ENCODE measurements around the gene HYPK. TPM values are rescaled to one million over a fixed set of nuclear protein-coding genes. Genes with fewer than 3 reads are reported as not detected.

The HYPK gene
- total RNA-seq, 5 donors from 2014 or later (not counting 1 experiment from before 2014, with no cell fraction given) = 19.2 to 23.6 (median 21.8) TPM

- Mint-ChIP-seq H3K4me1 (peaks cover 47 to 56% (median 55%) of the 10 kb centered on the region in 3 donors), H3K36me3 (peaks cover 39% of the 10 kb centered on the region), H3K9me3 (no peaks in the 10 kb centered on the region), H3K27me3 (no peaks in the 10 kb centered on the region), H3K4me3 (peak overlapping the region; percentile 89 to 95 (median 93)), H3K27ac (peak overlapping the region; percentile 95 to 97)
- no peak for ATAC-seq (replicated peaks in 1 of 4)
- ChIA-PET POLR2A (interaction anchor here in 1 of 2 donors (1.0 kb wide), 1 partner anchor 31 kb away, joined by 4 read pairs; the partner anchor contains the start of gene MFAP1), CTCF (no interaction called here)
- H3K27ac ChIP-seq (ENCODE audit: low read length) = peak overlapping the region; percentile 94
- DNase-seq = no peak
- peaks cover 5 to 45% of the 10 kb centered on the region in 2 donors for H3K36me3 ChIP-seq (ENCODE audit: control insufficient read depth in 2 of 2, extremely low read depth in 1 of 2, insufficient read depth in 1 of 2, low read length in 1 of 2)
- H3K4me1 ChIP-seq (ENCODE audit: control insufficient read depth in 1 of 2, extremely low read depth in 1 of 2, insufficient read depth in 2 of 2, low read length in 2 of 2) = peaks cover 19 to 35% of the 10 kb centered on the region in 2 experiments
- H3K27me3 ChIP-seq (replicated peaks in 1 of 2; ENCODE audit: control insufficient read depth in 2 of 2, extremely low read depth in 1 of 2, insufficient read depth in 2 of 2, low read length in 1 of 2) = no peaks in the 10 kb centered on the region
- 94% methylated on average over 7 of the region's 10 CpGs for WGBS (ENCODE audit: insufficient coverage)
- peak overlapping the region; percentile 93 to 99 for H3K4me3 ChIP-seq (ENCODE audit: control insufficient read depth in 1 of 2, extremely low read depth in 1 of 2, low read length in 1 of 2)
- H3K9me3 ChIP-seq = no peaks in the 10 kb centered on the region
Observed at GRCh38 chr15:43793647-43794046, 6.8 kb upstream of the HYPK start.

DNA sequence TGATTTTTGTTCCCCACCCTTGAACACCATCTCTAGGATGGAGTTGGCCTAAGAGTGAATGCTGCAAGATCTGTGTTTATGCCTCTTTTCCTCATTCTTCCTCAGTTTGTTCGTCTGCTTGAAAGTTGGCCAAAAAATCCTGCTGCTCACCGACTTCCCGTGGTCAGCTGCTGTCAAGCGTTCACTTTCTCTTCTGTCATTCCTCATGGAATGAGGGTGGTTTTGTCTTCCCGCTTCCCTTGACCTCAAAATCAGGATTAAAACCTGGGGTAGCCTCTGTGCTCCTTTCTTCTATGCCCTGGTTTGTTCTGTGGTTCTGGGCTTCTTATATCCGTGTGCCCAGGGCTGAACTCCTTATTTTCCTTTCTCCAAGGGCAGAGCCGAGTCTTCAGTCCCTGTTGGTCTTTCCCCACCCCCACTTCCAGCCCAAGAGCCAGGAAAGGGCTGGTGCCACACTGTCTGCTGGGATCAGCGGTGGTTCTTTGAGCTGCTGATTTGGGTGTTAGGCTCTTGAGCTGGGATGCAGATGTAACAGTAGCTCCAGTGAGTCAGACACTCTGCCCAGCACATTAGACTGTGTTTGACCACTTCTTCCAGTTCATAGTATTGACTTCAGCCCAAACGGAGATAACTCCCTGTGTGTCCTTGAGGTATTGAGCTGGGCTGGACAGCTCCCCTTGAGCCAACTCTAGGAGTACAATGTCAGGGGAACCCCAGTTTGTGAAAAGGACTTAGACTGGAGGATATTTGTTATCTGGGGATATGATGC lies 5.9 kb upstream of the HYPK start:
- Mint-ChIP-seq H3K4me1 (peaks cover 52 to 62% (median 59%) of the 10 kb centered on the region in 3 donors), H3K36me3 (peaks cover 46% of the 10 kb centered on the region), H3K27me3 (no peaks in the 10 kb centered on the region), H3K4me3 (peak overlapping the region; percentile 89 to 95 (median 93)), H3K27ac (peak overlapping the region; percentile 95 to 97), H3K9me3 (no peaks in the 10 kb centered on the region)
- Histone ChIP-seq H3K27me3 (replicated peaks in 1 of 2; ENCODE audit: control insufficient read depth in 2 of 2, extremely low read depth in 1 of 2, insufficient read depth in 2 of 2, low read length in 1 of 2) (no peaks in the 10 kb centered on the region), H3K4me1 (ENCODE audit: control insufficient read depth in 1 of 2, extremely low read depth in 1 of 2, insufficient read depth in 2 of 2, low read length in 2 of 2) (peaks cover 19 to 38% of the 10 kb centered on the region in 2 experiments), H3K9me3 (no peaks in the 10 kb centered on the region), H3K27ac (ENCODE audit: low read length) (no peak overlapping the region), H3K4me3 (ENCODE audit: control insufficient read depth in 1 of 2, extremely low read depth in 1 of 2, low read length in 1 of 2) (no peak overlapping the region), H3K36me3 (ENCODE audit: control insufficient read depth in 2 of 2, extremely low read depth in 1 of 2, insufficient read depth in 1 of 2, low read length in 1 of 2) (peaks cover 5 to 53% of the 10 kb centered on the region in 2 donors)
- CTCF ChIA-PET = no interaction called here
- WGBS (ENCODE audit: insufficient coverage) = 100% methylated on average over 3 of the region's 9 CpGs
- DNase-seq (no peak), ATAC-seq (replicated peaks in 1 of 4) (no peak)
- POLR2A ChIA-PET = interaction anchor here (1.0 to 1.1 kb wide), 2 partner anchors 28 to 42 kb away, joined by 3 to 4 read pairs; no protein-coding TSS in a partner anchor

DNA sequence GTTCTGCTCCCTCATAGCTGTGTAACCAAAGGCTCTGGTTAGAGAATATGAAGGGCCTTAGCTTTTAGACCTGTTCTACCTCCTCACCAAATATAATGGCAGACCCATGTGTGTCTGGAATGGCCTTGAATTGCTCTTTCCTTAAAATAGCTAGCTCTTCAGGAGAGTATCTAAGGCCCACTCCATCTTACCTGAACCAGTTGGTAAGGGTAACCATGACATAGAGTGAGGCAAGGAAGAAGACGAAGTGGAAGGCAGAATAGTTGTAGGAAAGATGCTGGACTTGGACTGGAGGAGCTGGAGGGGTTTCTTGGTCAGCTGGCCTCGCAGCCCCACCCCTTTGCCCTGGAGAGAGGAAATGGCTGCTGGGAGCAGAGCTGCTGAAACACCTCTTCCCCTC lies 5.2 kb upstream of the HYPK start:
- H3K27ac Mint-ChIP-seq = peak overlapping the region; percentile 12 to 66
- Histone ChIP-seq H3K9me3 (no peaks in the 10 kb centered on the region), H3K4me1 (ENCODE audit: control insufficient read depth in 1 of 2, extremely low read depth in 1 of 2, insufficient read depth in 2 of 2, low read length in 2 of 2) (peaks cover 22 to 45% of the 10 kb centered on the region in 2 experiments), H3K36me3 (ENCODE audit: control insufficient read depth in 2 of 2, extremely low read depth in 1 of 2, insufficient read depth in 1 of 2, low read length in 1 of 2) (peaks cover 5 to 57% of the 10 kb centered on the region in 2 donors), H3K27me3 (replicated peaks in 1 of 2; ENCODE audit: control insufficient read depth in 2 of 2, extremely low read depth in 1 of 2, insufficient read depth in 2 of 2, low read length in 1 of 2) (no peaks in the 10 kb centered on the region), H3K4me3 (ENCODE audit: control insufficient read depth in 1 of 2, extremely low read depth in 1 of 2, low read length in 1 of 2) (no peak overlapping the region), H3K27ac (ENCODE audit: low read length) (no peak overlapping the region)
- H3K4me3 Mint-ChIP-seq = no peak overlapping the region
- H3K27me3 Mint-ChIP-seq = no peaks in the 10 kb centered on the region
- ChIA-PET CTCF (interaction anchor here in 1 of 2 donors (0.6 to 0.8 kb wide), 2 partner anchors 30 to 982 kb away, joined by 3 to 4 read pairs; no protein-coding TSS in a partner anchor), POLR2A (interaction anchor here (0.6 to 1.1 kb wide), 3 partner anchors 18 to 43 kb away, joined by 3 to 4 read pairs (median 3); no protein-coding TSS in a partner anchor)
- H3K36me3 Mint-ChIP-seq = peaks cover 51% of the 10 kb centered on the region
- H3K9me3 Mint-ChIP-seq = no peaks in the 10 kb centered on the region
- WGBS (ENCODE audit: insufficient coverage) = no CpG with 5 or more reads among the region's 2 CpGs
- no peak for DNase-seq
- ATAC-seq (replicated peaks in 1 of 4) = no peak
- H3K4me1 Mint-ChIP-seq = peaks cover 58 to 69% (median 67%) of the 10 kb centered on the region in 3 donors

GRCh38 chr15:43795997-43796396 lies 4.4 kb upstream of the HYPK start:
- ChIA-PET CTCF (interaction anchor here (0.6 to 1.3 kb wide), 4 partner anchors 10 to 736 kb away, joined by 3 to 4 read pairs (median 3); partner anchors contain the start of gene MFAP1 (in 1 of the 2)), POLR2A (interaction anchor here (0.5 to 0.6 kb wide), 3 partner anchors 17 to 1656 kb away, joined by 3 to 5 read pairs (median 3); no protein-coding TSS in a partner anchor)
- H3K27me3 ChIP-seq (replicated peaks in 1 of 2; ENCODE audit: control insufficient read depth in 2 of 2, extremely low read depth in 1 of 2, insufficient read depth in 2 of 2, low read length in 1 of 2) = no peaks in the 10 kb centered on the region
- H3K27ac Mint-ChIP-seq = peak overlapping the region in 1 of 2 donors; percentile 8
- H3K36me3 ChIP-seq (ENCODE audit: control insufficient read depth in 2 of 2, extremely low read depth in 1 of 2, insufficient read depth in 1 of 2, low read length in 1 of 2) = peaks cover 5 to 57% of the 10 kb centered on the region in 2 donors
- H3K4me1 Mint-ChIP-seq = peaks cover 66 to 76% (median 74%) of the 10 kb centered on the region in 3 donors
- H3K9me3 ChIP-seq = no peaks in the 10 kb centered on the region
- H3K27ac ChIP-seq (ENCODE audit: low read length) = no peak overlapping the region
- DNase-seq = no peak
- H3K27me3 Mint-ChIP-seq = no peaks in the 10 kb centered on the region
- H3K36me3 Mint-ChIP-seq = peaks cover 55% of the 10 kb centered on the region
- H3K4me3 ChIP-seq (ENCODE audit: control insufficient read depth in 1 of 2, extremely low read depth in 1 of 2, low read length in 1 of 2) = no peak overlapping the region
- H3K4me3 Mint-ChIP-seq = no peak overlapping the region
- no peak for ATAC-seq (replicated peaks in 1 of 4)
- H3K4me1 ChIP-seq (ENCODE audit: control insufficient read depth in 1 of 2, extremely low read depth in 1 of 2, insufficient read depth in 2 of 2, low read length in 2 of 2) = peaks cover 24 to 51% of the 10 kb centered on the region in 2 experiments
- no peaks in the 10 kb centered on the region for H3K9me3 Mint-ChIP-seq

DNA sequence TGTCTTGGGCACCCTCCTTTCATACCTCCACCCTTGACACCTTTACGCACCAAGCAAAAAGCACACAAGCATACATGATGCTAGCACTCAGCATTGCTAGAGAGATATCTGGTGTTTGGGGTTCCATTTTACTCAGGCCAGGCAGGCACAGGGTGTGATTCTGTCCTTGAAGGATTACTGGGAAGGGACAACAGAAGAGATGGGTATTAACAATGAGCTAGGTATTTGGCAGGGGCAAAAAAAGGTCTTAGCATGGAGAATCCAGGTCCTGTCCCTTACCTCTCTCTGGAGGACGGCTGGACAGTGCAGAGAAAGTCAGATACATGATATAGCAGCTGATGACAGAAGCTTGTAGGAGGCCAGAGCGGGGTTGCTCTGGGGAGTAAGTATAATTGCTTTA lies 3.8 kb upstream of the HYPK start:
- CTCF ChIA-PET = interaction anchor here (0.5 to 1.3 kb wide), 5 partner anchors 10 to 1827 kb away, joined by 3 to 5 read pairs (median 4); partner anchors contain the start of genes ELL3 (in 1 of the 2), GOLM2 (in 1 of the 2) and MFAP1 (in 1 of the 2)
- peaks cover 29 to 53% of the 10 kb centered on the region in 2 experiments for H3K4me1 ChIP-seq (ENCODE audit: control insufficient read depth in 1 of 2, extremely low read depth in 1 of 2, insufficient read depth in 2 of 2, low read length in 2 of 2)
- no peaks in the 10 kb centered on the region for H3K9me3 Mint-ChIP-seq

GRCh38 chr15:43799209-43799944 lies 1.0 kb upstream of the HYPK start:
- Mint-ChIP-seq H3K36me3 (peaks cover 51% of the 10 kb centered on the region), H3K9me3 (no peaks in the 10 kb centered on the region), H3K27me3 (no peaks in the 10 kb centered on the region), H3K27ac (peak overlapping the region; percentile 98), H3K4me1 (peaks cover 60 to 66% (median 64%) of the 10 kb centered on the region in 3 donors), H3K4me3 (peak overlapping the region in 2 of 3 donors; percentile 9 to 97)
- Histone ChIP-seq H3K27ac (ENCODE audit: low read length) (peak overlapping the region; percentile 77), H3K4me1 (ENCODE audit: control insufficient read depth in 1 of 2, extremely low read depth in 1 of 2, insufficient read depth in 2 of 2, low read length in 2 of 2) (peaks cover 15 to 35% of the 10 kb centered on the region in 2 experiments), H3K4me3 (ENCODE audit: control insufficient read depth in 1 of 2, extremely low read depth in 1 of 2, low read length in 1 of 2) (no peak overlapping the region), H3K9me3 (no peaks in the 10 kb centered on the region), H3K36me3 (ENCODE audit: control insufficient read depth in 2 of 2, extremely low read depth in 1 of 2, insufficient read depth in 1 of 2, low read length in 1 of 2) (peaks cover 5 to 61% of the 10 kb centered on the region in 2 donors), H3K27me3 (replicated peaks in 1 of 2; ENCODE audit: control insufficient read depth in 2 of 2, extremely low read depth in 1 of 2, insufficient read depth in 2 of 2, low read length in 1 of 2) (no peaks in the 10 kb centered on the region)
- ATAC-seq (replicated peaks in 1 of 4) (no peak), DNase-seq (no peak)
- CTCF ChIA-PET = interaction anchor here in 1 of 2 donors (0.6 kb wide), 1 partner anchor 9 kb away, joined by 5 read pairs; no protein-coding TSS in a partner anchor
- 98% methylated on average over 12 of the region's 16 CpGs for WGBS (ENCODE audit: insufficient coverage)
- POLR2A ChIA-PET = no interaction called here

More for the DNA sequence above, 3.8 kb upstream of the HYPK start:
- Histone ChIP-seq H3K27me3 (replicated peaks in 1 of 2; ENCODE audit: control insufficient read depth in 2 of 2, extremely low read depth in 1 of 2, insufficient read depth in 2 of 2, low read length in 1 of 2) (no peaks in the 10 kb centered on the region), H3K4me3 (ENCODE audit: control insufficient read depth in 1 of 2, extremely low read depth in 1 of 2, low read length in 1 of 2) (no peak overlapping the region), H3K36me3 (ENCODE audit: control insufficient read depth in 2 of 2, extremely low read depth in 1 of 2, insufficient read depth in 1 of 2, low read length in 1 of 2) (peaks cover 5 to 57% of the 10 kb centered on the region in 2 donors), H3K9me3 (no peaks in the 10 kb centered on the region), H3K27ac (ENCODE audit: low read length) (no peak overlapping the region)
- POLR2A ChIA-PET = interaction anchor here (0.5 to 1.1 kb wide), 2 partner anchors 28 to 1656 kb away, joined by 3 to 5 read pairs; partner anchors contain the start of gene MFAP1 (in 1 of the 2)
- Mint-ChIP-seq H3K27ac (peak overlapping the region; percentile 40 to 68), H3K36me3 (peaks cover 58% of the 10 kb centered on the region), H3K27me3 (no peaks in the 10 kb centered on the region), H3K4me3 (no peak overlapping the region), H3K4me1 (peaks cover 72 to 79% (median 77%) of the 10 kb centered on the region in 3 donors)
- ATAC-seq (replicated peaks in 1 of 4) (no peak), DNase-seq (no peak)
- no CpG with 5 or more reads among the region's 3 CpGs for WGBS (ENCODE audit: insufficient coverage)

Data from T-cell (primary cell).